Breast epithelium (tissue), 4 donors: ENCODE results near the gene HRH1. TPM values are rescaled to one million over a fixed set of nuclear protein-coding genes. Genes with fewer than 3 reads are reported as not detected.

Experiments used
- DNase-seq, 2 donors: peaks; one replicate each; pipeline ENCODE4 v3.0.0-alpha.2; 2019; ENCODE audit warnings: low spot score in 2 of 2
- H3K27ac ChIP-seq, 2 donors: fragments of 200-600 bp; sonication (generic) in 1 of 2; one replicate each; pipeline ENCODE4 v1.5.1; 2016 to 2019; ENCODE audit warnings: mild to moderate bottlenecking in 1 of 2
- H3K27me3 ChIP-seq, 2 donors: fragments of 200-600 bp; sonication (generic) in 1 of 2; one replicate each; pipeline versions ENCODE4 v1.5.1 to v1.6.0; 2017 to 2019; ENCODE audit warnings: control low read depth in 1 of 2, mild to moderate bottlenecking in 1 of 2
- H3K36me3 ChIP-seq: fragments of 200-600 bp; one replicate; pipeline ENCODE4 v1.5.1; 2019
- H3K4me1 ChIP-seq, 2 donors: fragments of 200-600 bp; sonication (generic); one replicate each; pipeline ENCODE4 v1.5.1; 2016 to 2019; ENCODE audit warnings: control low read depth in 1 of 2
- H3K4me3 ChIP-seq, 3 donors: fragments of 200-600 bp; sonication (generic); 1 replicate in 2 of 3; 2 replicates in 1 of 3; pipeline ENCODE4 v1.5.1; 2016 to 2019; ENCODE audit warnings: mild to moderate bottlenecking in 3 of 3, moderate library complexity in 2 of 3
- H3K9me3 ChIP-seq, 2 donors: fragments of 200-600 bp; sonication (generic) in 1 of 2; one replicate each; pipeline ENCODE4 v1.5.1; 2016 to 2019; ENCODE audit warnings: control low read depth in 1 of 2
- POLR2A ChIP-seq: fragments of 450-650 bp; IDR thresholded peaks from one replicate; pipeline ENCODE4 v1.6.1; 2016; ENCODE audit warnings: antibody characterized with exemption, mild to moderate bottlenecking, moderate library complexity
- POLR2AphosphoS5 ChIP-seq, 3 donors: sonication (generic); formaldehyde crosslinking; IDR thresholded peaks; one replicate each; pipeline ENCODE4 v1.6.1; 2017; ENCODE audit warnings: antibody characterized with exemption in 3 of 3
- intact Hi-C: fragments of 100-400 bp; cut with DNase I; formaldehyde crosslinking; loops from one replicate; pipeline ENCODE4 v1.15.1; 2023; ENCODE audit warnings: low total_unique reads
- total RNA-seq, 3 donors: library from RNA; depleted of rRNA; stranded (reverse); fragments of >200 nt; gene quantifications; one replicate each; pipeline ENCODE4 v1.1.0, GENCODE V29; 2016
- TF ChIP-seq, protein P1 (sequence below), 3 donors: fragments of 450-650 bp; IDR thresholded peaks; one replicate each; pipeline ENCODE4 v1.5.1; 2016 to 2017; ENCODE audit warnings: antibody characterized with exemption in 3 of 3, mild to moderate bottlenecking in 3 of 3, moderate library complexity in 3 of 3

HRH1 gene
- total RNA-seq, 3 donors from 2014 or later: 3.8 to 4.2 (median 3.9) TPM

- H3K4me1 ChIP-seq: no peaks in the 10 kb centered on the region
- TF ChIP-seq POLR2AphosphoS5 (IDR thresholded peaks at IDR 0.05) (no peak), POLR2A (no peak)
- TF ChIP-seq, protein P1, sequence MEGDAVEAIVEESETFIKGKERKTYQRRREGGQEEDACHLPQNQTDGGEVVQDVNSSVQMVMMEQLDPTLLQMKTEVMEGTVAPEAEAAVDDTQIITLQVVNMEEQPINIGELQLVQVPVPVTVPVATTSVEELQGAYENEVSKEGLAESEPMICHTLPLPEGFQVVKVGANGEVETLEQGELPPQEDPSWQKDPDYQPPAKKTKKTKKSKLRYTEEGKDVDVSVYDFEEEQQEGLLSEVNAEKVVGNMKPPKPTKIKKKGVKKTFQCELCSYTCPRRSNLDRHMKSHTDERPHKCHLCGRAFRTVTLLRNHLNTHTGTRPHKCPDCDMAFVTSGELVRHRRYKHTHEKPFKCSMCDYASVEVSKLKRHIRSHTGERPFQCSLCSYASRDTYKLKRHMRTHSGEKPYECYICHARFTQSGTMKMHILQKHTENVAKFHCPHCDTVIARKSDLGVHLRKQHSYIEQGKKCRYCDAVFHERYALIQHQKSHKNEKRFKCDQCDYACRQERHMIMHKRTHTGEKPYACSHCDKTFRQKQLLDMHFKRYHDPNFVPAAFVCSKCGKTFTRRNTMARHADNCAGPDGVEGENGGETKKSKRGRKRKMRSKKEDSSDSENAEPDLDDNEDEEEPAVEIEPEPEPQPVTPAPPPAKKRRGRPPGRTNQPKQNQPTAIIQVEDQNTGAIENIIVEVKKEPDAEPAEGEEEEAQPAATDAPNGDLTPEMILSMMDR (IDR thresholded peaks at IDR 0.05): no peak
- no peak overlapping the region for H3K4me3 ChIP-seq
- DNase-seq: no peak
- H3K36me3 ChIP-seq: no peaks in the 10 kb centered on the region
- intact Hi-C loops: no loop called here
- no peaks in the 10 kb centered on the region for H3K9me3 ChIP-seq
- H3K27me3 ChIP-seq: no peaks in the 10 kb centered on the region
- H3K27ac ChIP-seq: no peak overlapping the region
Observed at GRCh38 chr3:11228041-11228440, 73.7 kb downstream of the HRH1 start.

GRCh38 chr3:11230125-11230524, 75.8 kb downstream of the HRH1 start:
- no peaks in the 10 kb centered on the region for H3K9me3 ChIP-seq
- TF ChIP-seq POLR2A: no peak
- no peak for TF ChIP-seq POLR2AphosphoS5 (IDR thresholded peaks at IDR 0.05)
- TF ChIP-seq, protein P1 (IDR thresholded peaks at IDR 0.05): no peak
- no peaks in the 10 kb centered on the region for H3K36me3 ChIP-seq
- no peak overlapping the region for H3K4me3 ChIP-seq
- peak in 1 of 2 donors; percentile 22 for DNase-seq
- no peaks in the 10 kb centered on the region for H3K4me1 ChIP-seq
- H3K27me3 ChIP-seq: no peaks in the 10 kb centered on the region
- no peak overlapping the region for H3K27ac ChIP-seq
- intact Hi-C loops: no loop called here

DNA sequence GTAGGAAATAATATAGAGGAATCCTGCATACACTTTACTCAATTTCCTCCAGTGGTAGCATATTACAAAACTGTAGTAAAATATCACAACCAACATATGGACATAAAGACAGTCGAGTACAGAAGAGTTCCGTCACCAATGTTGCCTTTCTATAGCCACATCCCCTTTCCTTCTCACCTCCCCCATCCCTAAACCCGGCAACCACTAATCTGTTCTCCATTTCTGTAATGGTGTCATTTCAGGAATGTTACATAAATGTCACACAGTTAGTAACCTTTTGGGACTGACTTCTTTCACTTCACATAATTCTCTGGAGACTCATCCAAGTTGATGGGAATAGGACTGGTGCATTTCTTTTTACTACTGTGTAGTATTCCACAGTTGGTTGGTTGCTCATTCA, 76.5 kb downstream of the HRH1 start:
- intact Hi-C loops: no loop called here
- no peaks in the 10 kb centered on the region for H3K27me3 ChIP-seq
- H3K36me3 ChIP-seq: no peaks in the 10 kb centered on the region
- H3K4me3 ChIP-seq: no peak overlapping the region
- no peaks in the 10 kb centered on the region for H3K4me1 ChIP-seq
- H3K9me3 ChIP-seq: no peaks in the 10 kb centered on the region
- TF ChIP-seq POLR2A (no peak), POLR2AphosphoS5 (IDR thresholded peaks at IDR 0.05) (no peak)
- TF ChIP-seq, protein P1 (IDR thresholded peaks at IDR 0.05): no peak
- no peak for DNase-seq
- H3K27ac ChIP-seq: no peak overlapping the region

- intact Hi-C loops: no loop called here
- Histone ChIP-seq H3K9me3 (no peaks in the 10 kb centered on the region), H3K4me1 (no peaks in the 10 kb centered on the region), H3K4me3 (no peak overlapping the region), H3K27me3 (no peaks in the 10 kb centered on the region), H3K36me3 (no peaks in the 10 kb centered on the region), H3K27ac (no peak overlapping the region)
- DNase-seq: no peak
- TF ChIP-seq POLR2A (no peak), POLR2AphosphoS5 (IDR thresholded peaks at IDR 0.05) (no peak)
- TF ChIP-seq, protein P1 (IDR thresholded peaks at IDR 0.05): no peak
Observed at GRCh38 chr3:11235385-11235784, 81.1 kb downstream of the HRH1 start.

GRCh38 chr3:11236588-11237461, 82.5 kb downstream of the HRH1 start:
- no peaks in the 10 kb centered on the region for H3K36me3 ChIP-seq
- DNase-seq: peak; percentile 46 to 65
- no peak overlapping the region for H3K4me3 ChIP-seq
- TF ChIP-seq, protein P1 (IDR thresholded peaks at IDR 0.05): peak; percentile 14 to 59 (median 36)
- TF ChIP-seq POLR2AphosphoS5 (IDR thresholded peaks at IDR 0.05): no peak
- TF ChIP-seq POLR2A: no peak
- H3K4me1 ChIP-seq: no peaks in the 10 kb centered on the region
- no peaks in the 10 kb centered on the region for H3K9me3 ChIP-seq
- no peaks in the 10 kb centered on the region for H3K27me3 ChIP-seq
- no peak overlapping the region for H3K27ac ChIP-seq
- intact Hi-C loops: no loop called here
